NAMALWA (cell line): ENCODE measurements around the gene HNRNPC.

Source experiments
- DNase-seq: peaks from one replicate; pipeline ENCODE4 v3.0.0-alpha.2; 2015; ENCODE audit warnings: low spot score

HNRNPC gene

DNA sequence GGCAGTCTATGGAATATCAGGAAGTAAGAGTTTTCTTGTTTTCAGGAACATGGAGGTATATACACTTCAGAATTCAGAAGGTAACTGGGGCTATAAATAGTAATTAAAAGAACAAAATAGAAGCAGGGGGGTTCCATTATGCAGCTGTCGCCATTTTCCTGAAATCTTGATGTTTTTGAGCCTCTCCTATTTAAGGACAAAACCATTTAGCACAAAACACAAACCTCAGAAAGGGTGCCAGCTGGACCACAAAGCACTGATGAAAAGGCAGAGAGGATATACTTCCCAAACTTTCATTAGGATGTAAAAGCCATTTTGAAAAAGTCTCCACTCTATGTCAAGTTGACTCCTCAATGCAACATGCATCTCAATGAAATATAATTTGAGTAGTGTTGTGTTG lies 59.2 kb downstream of the HNRNPC start:
- DNase-seq: no peak

DNA sequence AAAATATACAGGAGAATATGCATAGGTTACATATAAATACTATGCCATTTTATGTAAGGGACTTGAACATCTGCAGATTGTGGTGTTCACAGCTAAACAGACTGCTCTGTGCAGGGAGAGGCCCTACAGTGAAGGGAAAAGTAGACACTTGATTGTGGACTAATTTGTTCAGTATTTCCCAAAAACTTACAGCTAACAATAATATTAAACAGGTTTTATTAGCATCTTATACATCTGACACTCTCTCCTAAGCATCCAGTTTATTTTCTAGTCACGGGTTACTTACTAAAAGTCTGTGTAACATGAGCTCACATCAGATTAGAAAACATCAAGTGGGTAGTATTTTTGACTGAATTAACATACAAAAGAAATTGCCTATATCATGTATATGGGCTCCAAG lies 60.1 kb downstream of the HNRNPC start:
- no peak for DNase-seq

DNA sequence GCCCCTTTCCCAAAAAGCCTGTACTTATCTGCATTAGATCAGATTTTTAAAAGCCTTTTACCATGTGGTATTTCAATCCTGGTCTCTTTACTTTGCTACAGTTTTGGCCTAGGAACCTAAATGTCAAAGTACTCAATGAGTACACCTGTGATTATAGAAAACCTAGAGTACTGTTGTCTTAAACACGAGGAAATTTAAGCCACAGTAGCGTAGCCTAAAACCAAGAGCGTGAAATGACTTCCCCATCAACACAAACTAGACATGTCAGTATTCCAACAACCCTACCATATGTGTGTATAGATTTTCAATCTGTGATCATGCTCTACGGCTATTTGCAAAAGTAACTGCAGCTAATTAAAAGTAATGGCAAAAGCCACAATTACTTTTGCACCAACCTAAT lies 60.7 kb downstream of the HNRNPC start:
- no peak for DNase-seq

DNA sequence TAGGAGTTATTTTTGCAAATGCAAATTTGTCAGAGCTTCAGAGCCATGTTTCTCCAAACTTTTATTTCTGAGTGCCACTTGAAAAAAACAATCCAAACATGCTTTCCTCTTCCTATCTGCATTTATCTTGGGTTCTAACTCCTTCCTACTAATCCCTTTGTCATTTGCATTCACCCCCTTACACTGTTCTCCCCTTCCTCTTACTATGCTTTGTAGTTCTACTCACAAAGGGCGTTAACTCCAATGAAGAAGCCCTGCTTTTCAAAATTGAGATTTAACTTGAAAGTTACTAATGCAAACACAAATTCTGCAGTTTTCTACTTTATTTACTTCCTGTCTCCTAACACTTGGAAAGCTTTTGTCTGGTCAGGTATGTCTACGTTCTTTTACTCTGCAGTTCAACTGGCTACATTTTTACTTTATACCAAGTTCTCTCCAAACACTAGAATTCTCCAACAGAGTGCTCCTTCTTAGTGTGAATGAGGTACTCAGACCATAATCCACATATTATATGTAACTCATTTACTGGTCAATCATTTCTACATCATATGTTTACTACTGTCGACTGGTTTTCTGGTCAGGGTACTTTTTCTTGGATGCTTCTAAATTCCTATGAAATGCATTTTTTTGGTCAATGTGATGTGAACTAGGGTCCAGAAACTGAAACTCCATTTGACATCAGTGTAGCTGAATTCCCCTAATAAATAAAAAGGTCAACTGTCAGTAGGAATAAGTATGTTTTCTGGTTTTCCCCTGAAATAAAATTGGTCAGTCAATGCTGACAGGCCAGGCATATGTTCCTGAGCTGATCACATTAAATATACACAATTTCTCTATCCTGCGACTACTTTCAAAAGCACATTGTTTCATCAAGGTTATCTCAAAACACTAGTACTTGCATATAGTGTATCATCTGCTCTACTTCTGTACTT lies 62.2 kb downstream of the HNRNPC start:
- no peak for DNase-seq

DNA sequence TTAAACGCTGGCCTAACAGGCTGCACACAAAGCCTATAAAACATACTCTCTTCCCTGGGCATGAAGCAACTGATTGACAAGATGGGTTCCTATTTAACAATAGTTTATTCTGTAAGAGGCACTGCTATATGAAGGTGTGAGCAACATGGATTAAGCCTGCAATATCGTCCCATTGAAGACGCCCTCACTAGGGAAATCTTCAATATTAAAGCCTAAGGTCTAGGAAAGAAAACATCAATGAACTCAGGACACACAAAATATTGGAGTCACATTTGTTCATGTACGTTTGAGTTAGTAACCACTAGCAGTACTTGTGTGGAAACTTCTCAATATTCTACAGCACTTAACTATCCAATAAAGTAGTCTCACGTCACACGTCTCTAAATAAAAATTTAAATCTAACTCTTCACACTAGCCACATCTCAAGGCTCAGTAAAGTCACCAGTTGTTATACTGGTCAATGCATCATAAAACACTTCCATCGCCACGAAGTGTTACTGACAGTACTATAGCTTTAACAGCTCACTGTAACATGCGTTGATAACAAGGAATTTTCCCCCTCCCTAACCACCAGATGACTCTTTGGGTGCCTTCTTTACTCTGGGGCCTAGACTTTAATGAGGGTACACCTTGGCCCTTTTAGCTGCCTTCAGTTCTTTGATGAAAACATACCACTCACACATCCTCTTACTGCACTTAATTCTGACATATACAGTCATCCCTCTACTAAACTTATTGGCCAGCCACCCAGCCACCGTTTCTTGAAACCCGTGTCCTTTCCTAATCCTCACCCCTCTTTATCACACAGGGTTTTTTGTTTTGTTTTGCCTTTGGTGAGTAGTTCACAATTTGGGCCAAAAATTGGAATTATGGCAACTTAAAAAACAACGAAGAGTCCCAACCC lies 63.3 kb downstream of the HNRNPC start:
- DNase-seq: no peak

- DNase-seq: peak; percentile 22
These were observed 64.1 kb downstream of the HNRNPC start for GRCh38 chr14:21205026-21205677.

GRCh38 chr14:21204167-21205025 lies 64.8 kb downstream of the HNRNPC start:
- DNase-seq: peak; percentile 23

DNA sequence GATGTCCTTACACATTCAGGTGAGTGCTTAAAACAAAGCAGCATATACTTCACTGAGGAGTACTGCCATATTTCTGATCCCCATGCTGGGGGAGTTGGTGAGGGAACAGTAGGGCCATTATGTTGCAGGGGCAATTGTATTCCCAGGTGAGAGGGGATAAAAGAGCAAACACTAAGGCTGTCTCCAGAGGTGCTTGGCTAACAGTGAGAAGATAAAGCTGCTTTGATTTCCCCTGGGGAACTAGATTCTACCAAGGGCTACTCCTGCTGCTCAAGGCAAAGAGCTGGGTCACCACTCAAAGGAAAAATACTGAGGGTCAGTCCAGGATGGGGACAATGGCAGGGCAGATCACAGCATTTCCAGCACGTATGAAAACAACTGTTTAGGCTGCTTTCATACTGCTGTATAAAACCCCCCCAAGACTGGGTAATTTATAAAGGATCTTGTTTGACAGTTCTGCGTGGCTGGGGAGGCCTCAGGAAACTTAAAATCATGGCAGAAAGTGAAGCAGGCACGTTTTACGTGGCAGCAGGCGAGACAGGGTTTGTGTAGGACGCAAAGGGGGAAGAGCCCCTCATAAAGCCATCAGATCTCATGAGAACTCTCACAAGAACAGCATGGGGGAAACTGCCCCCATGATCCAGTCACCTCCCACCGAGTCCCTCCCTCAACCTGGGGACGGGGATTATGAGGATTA lies 65.6 kb downstream of the HNRNPC start:
- no peak for DNase-seq

DNA sequence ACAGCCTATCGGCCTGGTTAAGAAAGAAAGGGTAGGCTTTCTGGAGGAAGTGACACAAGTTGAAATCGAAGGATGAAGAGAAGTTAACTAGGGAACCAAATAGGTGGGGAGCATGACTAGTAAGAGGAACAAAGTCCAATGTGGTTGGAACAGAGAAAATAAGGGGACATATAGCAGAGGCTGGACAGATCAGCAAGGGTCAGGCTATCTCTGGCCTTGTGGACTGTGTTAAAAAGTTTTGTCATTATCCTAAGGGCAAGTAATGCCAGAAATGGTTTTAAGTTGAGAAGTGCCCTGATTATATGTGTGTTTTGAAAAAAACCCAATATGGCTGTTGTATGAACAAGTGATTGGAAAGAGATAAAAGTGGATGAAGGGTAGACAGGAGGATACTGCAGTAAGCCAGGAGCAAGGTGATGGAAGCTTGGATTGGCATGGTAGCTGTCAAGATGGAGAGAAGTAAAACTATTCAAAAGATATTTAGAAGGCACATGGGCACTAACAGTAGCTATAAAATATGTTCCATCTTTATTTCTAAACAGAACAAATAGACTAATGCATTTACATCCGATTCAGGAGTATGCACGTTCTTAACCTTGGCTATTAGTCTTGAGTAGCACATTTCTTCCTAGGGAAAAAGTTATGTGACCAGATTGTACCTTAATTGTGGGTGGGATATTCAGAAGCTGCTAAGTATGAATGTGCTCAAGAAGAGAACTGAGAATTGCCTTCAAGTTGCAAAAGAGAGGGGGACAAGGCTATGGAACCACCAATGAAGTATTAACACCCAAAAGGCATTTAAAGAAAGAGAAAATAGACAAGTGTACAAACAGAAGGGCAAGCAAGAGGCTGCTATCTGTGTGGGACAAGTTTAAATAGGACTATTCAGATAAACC lies 66.5 kb downstream of the HNRNPC start:
- DNase-seq: peak; percentile 31

DNA sequence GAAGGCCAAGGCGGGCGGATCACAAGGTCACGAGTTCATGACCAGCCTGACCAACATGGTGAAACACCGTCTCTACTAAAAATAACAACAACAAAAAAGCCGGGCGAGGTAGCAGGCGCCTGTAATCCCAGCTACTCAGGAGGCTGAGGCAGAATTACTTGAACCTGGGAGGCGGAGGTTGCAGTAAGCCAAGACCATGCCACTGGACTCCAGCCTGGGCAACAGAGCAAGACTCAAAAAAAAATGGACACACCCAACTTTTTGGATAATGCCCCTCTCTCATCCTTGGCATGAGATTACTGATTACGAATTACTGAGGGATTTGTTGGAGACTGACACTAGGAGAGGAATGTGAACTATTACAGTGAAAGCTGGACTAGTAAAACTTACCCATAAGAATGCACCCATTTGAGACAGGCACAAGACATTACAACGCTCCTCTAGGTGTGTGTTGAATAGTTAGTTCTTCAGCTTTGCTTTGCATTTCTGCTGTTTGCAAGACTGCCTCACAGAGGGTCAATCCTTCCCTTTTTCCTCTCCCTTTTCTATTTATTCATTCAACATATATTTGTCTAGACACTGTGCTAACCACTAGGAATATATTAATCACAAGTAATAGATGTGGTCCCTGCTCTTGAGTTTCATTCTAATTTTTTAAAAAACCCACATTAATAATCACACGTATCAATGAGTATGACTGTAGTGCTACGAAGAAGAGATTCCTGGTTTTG lies 67.3 kb downstream of the HNRNPC start:
- DNase-seq: no peak

GRCh38 chr14:21200752-21201461 lies 68.3 kb downstream of the HNRNPC start:
- DNase-seq: no peak

DNA sequence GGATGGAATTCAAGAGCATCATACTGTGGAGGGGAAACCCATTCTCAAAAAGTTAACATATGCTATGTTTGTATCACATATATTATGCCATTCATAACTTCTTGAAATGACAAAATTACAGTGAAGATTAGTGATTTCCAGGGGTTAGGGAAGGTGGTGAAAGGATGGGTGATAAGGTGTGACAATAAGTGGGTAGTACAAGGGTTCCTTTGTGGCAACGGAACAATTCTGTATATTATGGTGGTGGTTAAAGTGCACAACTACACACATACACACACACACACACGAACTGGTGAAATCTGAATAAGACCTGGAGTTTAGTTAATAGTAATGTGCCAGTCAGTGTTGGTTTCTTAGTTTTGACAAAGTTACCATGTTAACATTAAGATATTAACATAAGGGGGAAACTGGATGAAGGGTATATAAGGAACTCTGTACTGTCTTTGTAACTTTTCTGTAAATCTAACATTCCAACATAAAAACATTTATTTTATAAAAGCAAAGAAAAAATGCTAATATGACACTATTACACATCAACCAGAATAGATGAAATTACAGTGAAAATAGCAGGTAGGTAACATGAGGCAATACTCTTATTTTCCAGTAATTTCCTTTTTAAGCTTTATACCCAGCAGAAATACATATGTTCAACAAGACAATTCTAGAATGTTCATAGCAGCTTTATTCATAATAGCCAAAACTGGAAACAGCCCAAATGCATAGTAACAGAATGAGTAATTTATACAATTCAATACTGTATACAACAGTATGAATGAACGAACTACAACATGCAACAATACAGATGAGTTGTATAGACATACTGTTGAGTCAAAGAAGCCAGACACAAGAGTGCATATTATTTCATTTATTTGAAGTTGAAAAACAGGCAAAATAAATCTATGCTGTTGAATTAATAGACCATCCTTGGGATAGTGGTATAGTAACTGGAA lies 69.4 kb downstream of the HNRNPC start:
- DNase-seq: no peak

GRCh38 chr14:21197418-21198205 lies 71.6 kb downstream of the HNRNPC start:
- no peak for DNase-seq

GRCh38 chr14:21194597-21194996 lies 74.6 kb downstream of the HNRNPC start:
- no peak for DNase-seq

- DNase-seq: no peak
These were observed 76.2 kb downstream of the HNRNPC start for GRCh38 chr14:21192875-21193535.

DNA sequence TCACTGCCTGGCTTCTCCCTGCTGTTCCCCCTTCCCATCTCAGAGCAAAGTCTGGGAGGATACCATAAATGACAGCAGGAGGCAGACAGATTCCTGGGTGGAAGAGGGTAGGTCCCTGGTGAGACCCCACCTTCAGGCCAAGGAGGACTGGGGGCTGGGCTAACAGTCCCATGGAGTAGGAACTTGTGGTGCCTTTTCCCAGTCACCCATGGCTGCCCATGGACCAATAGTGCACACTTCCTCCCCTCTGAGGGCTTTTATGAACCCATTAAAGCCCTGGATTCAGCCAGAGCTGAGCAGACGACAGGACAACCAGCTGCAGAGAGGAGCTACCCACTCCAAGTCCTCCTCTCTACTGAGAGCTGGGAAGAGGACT lies 76.8 kb downstream of the HNRNPC start:
- DNase-seq: no peak
